ENCODE measurements around the gene ATF7IP2. TPM values are rescaled to one million over a fixed set of nuclear protein-coding genes. Genes with fewer than 3 reads are reported as not detected.
A peak's percentile ranks its signal among the peaks of the same experiment; 100 is the strongest.
"Not testable (repeated sequence)": the region's sequence is repeated elsewhere in the genome, so short reads cannot be mapped to it uniquely, and the experiment has no call there.

ATF7IP2 gene
- total RNA-seq, 1 experiment from 2014 or later = 7.4 TPM

- ATAC-seq (no peak), DNase-seq (ENCODE audit: low read depth, low spot score) (peak; percentile 19)
- H2AFZ ChIP-seq (ENCODE audit: low read depth, low read length, poor library complexity, severe bottlenecking) = no peak overlapping the region
- H4K20me1 ChIP-seq (ENCODE audit: insufficient read depth) = no peaks in the 10 kb centered on the region
- peaks cover 0 to 15% of the 10 kb centered on the region in 2 experiments; a peak in 2 of 4 replicates for H3K4me1 ChIP-seq (ENCODE audit: control insufficient read depth in 1 of 2, insufficient read depth in 2 of 2, low read length in 2 of 2)
- no peak overlapping the region for H3K4me3 ChIP-seq (replicated peaks in 1 of 2; ENCODE audit: low read depth in 1 of 2, low read length in 2 of 2)
- TF ChIP-seq CTCF (IDR thresholded peaks at IDR 0.05 in 2 of 3, conservative IDR thresholded peaks at IDR 0.05 in 1 of 3; ENCODE audit: borderline replicate concordance in 1 of 3, insufficient read depth in 1 of 3, low read depth in 2 of 3, low read length in 2 of 3) (no peak), CEBPB (IDR thresholded peaks at IDR 0.05; ENCODE audit: low read depth) (no peak), CBX3 (IDR thresholded peaks at IDR 0.05; ENCODE audit: low read depth) (peak; percentile 90), ZFX (IDR thresholded peaks at IDR 0.05) (no peak), ZBTB33 (IDR thresholded peaks at IDR 0.05; ENCODE audit: extremely low read depth, insufficient replicate concordance, low read length) (no peak), FOSL1 (IDR thresholded peaks at IDR 0.05; ENCODE audit: low read depth) (no peak), SIN3A (IDR thresholded peaks at IDR 0.05; ENCODE audit: low read depth) (no peak), SRF (IDR thresholded peaks at IDR 0.05; ENCODE audit: low read depth) (no peak), RAD21 (IDR thresholded peaks at IDR 0.05; ENCODE audit: low read depth) (no peak)
- H3K79me2 ChIP-seq (ENCODE audit: insufficient read depth, low read length) = no peaks in the 10 kb centered on the region
- CTCF ChIA-PET = no interaction called here
- BruUV-seq (replicated peaks) = no TSS peak
- no peaks in the 10 kb centered on the region for H3K27me3 ChIP-seq (ENCODE audit: insufficient read depth, low read length)
- POLR2A ChIA-PET = no interaction called here
- H3K9ac ChIP-seq (ENCODE audit: low read length) = no peak overlapping the region
- H3K4me2 ChIP-seq (ENCODE audit: low read length) = no peak overlapping the region
- no peaks in the 10 kb centered on the region for H3K9me2 ChIP-seq (ENCODE audit: insufficient read depth)
- H3K9me3 ChIP-seq (ENCODE audit: control insufficient read depth in 1 of 2, insufficient read depth in 1 of 2, low read depth in 1 of 2, low read length in 2 of 2) = peaks cover 8 to 12% of the 10 kb centered on the region in 2 experiments; a peak in 2 of 4 replicates
- intact Hi-C loops (cut with micrococcal nuclease) = no loop called here
- RAD21 ChIA-PET (ENCODE audit: low non-redundant PET in 1 of 2, low total read pairs in 2 of 2, uncharacterized antibody in 2 of 2, unreplicated experiment in 2 of 2) = no interaction called here
- no peaks in the 10 kb centered on the region for H3K36me3 ChIP-seq (ENCODE audit: control insufficient read depth in 1 of 2, insufficient read depth in 2 of 2, low read length in 2 of 2)
- H3K27ac ChIP-seq (ENCODE audit: low read depth, low read length) = no peak overlapping the region
Measured at GRCh38 chr16:10343124-10343760, 42.6 kb upstream of the ATF7IP2 start.

GRCh38 chr16:10344699-10345098, 41.2 kb upstream of the ATF7IP2 start:
- Histone ChIP-seq H3K9me3 (ENCODE audit: control insufficient read depth in 1 of 2, insufficient read depth in 1 of 2, low read depth in 1 of 2, low read length in 2 of 2) (peaks cover 8 to 12% of the 10 kb centered on the region in 2 experiments; a peak in 2 of 4 replicates), H3K4me1 (ENCODE audit: control insufficient read depth in 1 of 2, insufficient read depth in 2 of 2, low read length in 2 of 2) (peaks cover 0 to 15% of the 10 kb centered on the region in 2 experiments; a peak in 2 of 4 replicates)
- H3K4me2 ChIP-seq (ENCODE audit: low read length); POLR2A ChIA-PET; H3K27me3 ChIP-seq (ENCODE audit: insufficient read depth, low read length); BruUV-seq (replicated peaks); DNase-seq (ENCODE audit: low read depth, low spot score); H3K36me3 ChIP-seq (ENCODE audit: control insufficient read depth in 1 of 2, insufficient read depth in 2 of 2, low read length in 2 of 2); H2AFZ ChIP-seq (ENCODE audit: low read depth, low read length, poor library complexity, severe bottlenecking); CTCF ChIA-PET; intact Hi-C loops (cut with micrococcal nuclease); H3K9me2 ChIP-seq (ENCODE audit: insufficient read depth); H4K20me1 ChIP-seq (ENCODE audit: insufficient read depth); ATAC-seq; H3K79me2 ChIP-seq (ENCODE audit: insufficient read depth, low read length); RAD21 ChIA-PET (ENCODE audit: low non-redundant PET in 1 of 2, low total read pairs in 2 of 2, uncharacterized antibody in 2 of 2, unreplicated experiment in 2 of 2); H3K4me3 ChIP-seq (replicated peaks in 1 of 2; ENCODE audit: low read depth in 1 of 2, low read length in 2 of 2); H3K9ac ChIP-seq (ENCODE audit: low read length); H3K27ac ChIP-seq (ENCODE audit: low read depth, low read length): not testable (repeated sequence)
